Astrocyte (in vitro differentiated cells and primary cell): Measurements from ENCODE around the gene AGPAT3. TPM values are rescaled to one million over a fixed set of nuclear protein-coding genes. Genes with fewer than 3 reads are reported as not detected.

ENCODE experiments used
- DNase-seq: peaks from one replicate; pipeline ENCODE4 v3.0.0-alpha.2; 2010; ENCODE audit warnings: low read depth
- FAIRE-seq: peaks from 2 replicates; lab custom pipeline; 2011; peaks lifted over from hg19 to GRCh38; lab: Jason Lieb, UNC
- H2AFZ ChIP-seq: 2 replicates; pipeline ENCODE4 v1.6.0; 2012; ENCODE audit warnings: low read depth, low read length, inconsistent platforms
- H3K27ac ChIP-seq: 2 replicates; pipeline ENCODE4 v1.5.1; 2011; ENCODE audit warnings: low read depth, low read length, inconsistent platforms
- H3K27me3 ChIP-seq: 2 replicates; pipeline ENCODE4 v1.6.0; 2011; ENCODE audit warnings: low read length, inconsistent platforms; ENCODE audit not compliant: insufficient read depth
- H3K36me3 ChIP-seq: 2 replicates; pipeline ENCODE4 v1.5.1; 2011; ENCODE audit warnings: low read length, inconsistent platforms; ENCODE audit not compliant: insufficient read depth
- H3K4me1 ChIP-seq: 2 replicates; pipeline ENCODE4 v1.5.1; 2011; ENCODE audit warnings: low read length, inconsistent platforms; ENCODE audit not compliant: insufficient read depth
- H3K4me2 ChIP-seq: 2 replicates; pipeline ENCODE4 v1.6.0; 2012; ENCODE audit warnings: low read length, inconsistent platforms
- H3K4me3 ChIP-seq: 2 replicates; pipeline ENCODE4 v1.5.1; 2011; ENCODE audit warnings: low read depth, mild to moderate bottlenecking, low read length, inconsistent platforms; ENCODE audit not compliant: insufficient read depth
- H3K79me2 ChIP-seq: 2 replicates; pipeline ENCODE4 v1.6.0; 2012; ENCODE audit warnings: mild to moderate bottlenecking, low read length, inconsistent platforms; ENCODE audit not compliant: insufficient read depth
- H3K9ac ChIP-seq: 2 replicates; pipeline ENCODE4 v1.6.0; 2012; ENCODE audit warnings: mild to moderate bottlenecking, low read length, inconsistent platforms
- H3K9me3 ChIP-seq: 2 replicates; pipeline ENCODE4 v1.5.1; 2012; ENCODE audit warnings: low read depth, mild to moderate bottlenecking, low read length, inconsistent platforms; ENCODE audit not compliant: insufficient read depth
- H4K20me1 ChIP-seq: 2 replicates; pipeline ENCODE4 v1.6.0; 2012; ENCODE audit warnings: low read length, inconsistent platforms; ENCODE audit not compliant: insufficient read depth
- H3K27ac Mint-ChIP-seq: one replicate; pipeline ENCODE4 v1.8.0; 2021; ENCODE audit warnings: mild to moderate bottlenecking, mixed read lengths; ENCODE audit not compliant: unreplicated experiment
- H3K27me3 Mint-ChIP-seq: one replicate; pipeline ENCODE4 v1.8.0; 2021; ENCODE audit warnings: low read depth, mixed read lengths; ENCODE audit not compliant: unreplicated experiment
- H3K36me3 Mint-ChIP-seq: one replicate; pipeline ENCODE4 v1.8.0; 2021; ENCODE audit warnings: low read depth, mixed read lengths; ENCODE audit not compliant: unreplicated experiment
- H3K4me1 Mint-ChIP-seq: one replicate; pipeline ENCODE4 v1.8.0; 2021; ENCODE audit warnings: low read depth, mixed read lengths; ENCODE audit not compliant: unreplicated experiment
- H3K4me3 Mint-ChIP-seq: one replicate; pipeline ENCODE4 v1.8.0; 2021; ENCODE audit warnings: mild to moderate bottlenecking, moderate library complexity, mixed read lengths; ENCODE audit not compliant: unreplicated experiment
- H3K9me3 Mint-ChIP-seq: one replicate; pipeline ENCODE4 v1.8.0; 2021; ENCODE audit warnings: mild to moderate bottlenecking, mixed read lengths; ENCODE audit not compliant: unreplicated experiment
- EZH2 ChIP-seq: IDR thresholded peaks from 2 replicates; pipeline ENCODE4 v1.6.1; 2012; ENCODE audit warnings: mild to moderate bottlenecking, low read length, inconsistent platforms; ENCODE audit not compliant: insufficient read depth
- total RNA-seq: library from RNA; stranded (reverse); gene quantifications from 2 replicates; pipeline ENCODE4 v1.2.1, GENCODE V29; 2021
- TF ChIP-seq, protein P1 (sequence below): IDR thresholded peaks from 2 replicates; pipeline ENCODE4 v1.5.1; 2011; ENCODE audit warnings: low read depth, mild to moderate bottlenecking, inconsistent platforms, low read length, moderate library complexity; ENCODE audit not compliant: insufficient read depth

The AGPAT3 gene
- total RNA-seq, 1 donor from 2014 or later: 34.7 TPM

DNA sequence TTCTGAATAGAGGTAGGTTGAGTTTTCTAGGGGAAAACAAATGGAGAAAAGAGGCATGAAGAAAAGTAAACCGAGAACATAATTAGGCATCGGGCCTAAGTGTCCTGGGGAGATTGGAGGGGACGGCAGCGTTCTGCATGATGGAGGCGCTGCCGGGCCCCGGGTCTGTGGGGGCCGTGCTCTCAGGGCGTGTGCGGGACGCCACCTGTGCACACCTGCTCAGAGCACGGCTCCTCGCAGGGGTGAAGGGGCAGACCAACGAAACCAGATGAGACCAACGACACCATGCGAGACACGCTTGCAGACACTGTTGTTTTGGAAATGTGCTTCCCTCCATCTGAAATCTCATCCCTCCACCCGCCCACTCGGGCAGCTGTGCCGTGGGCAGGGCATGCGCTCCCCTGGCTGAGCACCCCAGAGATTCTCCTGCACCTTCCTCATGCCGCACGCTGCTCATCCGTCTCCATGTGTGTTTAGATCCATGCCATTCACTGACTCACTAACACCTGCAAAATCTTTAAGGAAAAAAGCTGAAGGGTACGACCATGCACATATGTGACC, 118.9 kb downstream of the AGPAT3 start:
- Mint-ChIP-seq H3K4me3 (no peak overlapping the region), H3K4me1 (peaks cover 17% of the 10 kb centered on the region), H3K36me3 (peaks cover 3% of the 10 kb centered on the region), H3K27me3 (peaks cover 6% of the 10 kb centered on the region), H3K9me3 (peaks cover 2% of the 10 kb centered on the region), H3K27ac (no peak overlapping the region)
- H3K9ac ChIP-seq: no peak overlapping the region
- H3K4me1 ChIP-seq: peaks cover 8% of the 10 kb centered on the region
- no peaks in the 10 kb centered on the region for H3K79me2 ChIP-seq
- no peaks in the 10 kb centered on the region for H3K36me3 ChIP-seq
- no peak for FAIRE-seq
- H4K20me1 ChIP-seq: no peaks in the 10 kb centered on the region
- TF ChIP-seq, protein P1, sequence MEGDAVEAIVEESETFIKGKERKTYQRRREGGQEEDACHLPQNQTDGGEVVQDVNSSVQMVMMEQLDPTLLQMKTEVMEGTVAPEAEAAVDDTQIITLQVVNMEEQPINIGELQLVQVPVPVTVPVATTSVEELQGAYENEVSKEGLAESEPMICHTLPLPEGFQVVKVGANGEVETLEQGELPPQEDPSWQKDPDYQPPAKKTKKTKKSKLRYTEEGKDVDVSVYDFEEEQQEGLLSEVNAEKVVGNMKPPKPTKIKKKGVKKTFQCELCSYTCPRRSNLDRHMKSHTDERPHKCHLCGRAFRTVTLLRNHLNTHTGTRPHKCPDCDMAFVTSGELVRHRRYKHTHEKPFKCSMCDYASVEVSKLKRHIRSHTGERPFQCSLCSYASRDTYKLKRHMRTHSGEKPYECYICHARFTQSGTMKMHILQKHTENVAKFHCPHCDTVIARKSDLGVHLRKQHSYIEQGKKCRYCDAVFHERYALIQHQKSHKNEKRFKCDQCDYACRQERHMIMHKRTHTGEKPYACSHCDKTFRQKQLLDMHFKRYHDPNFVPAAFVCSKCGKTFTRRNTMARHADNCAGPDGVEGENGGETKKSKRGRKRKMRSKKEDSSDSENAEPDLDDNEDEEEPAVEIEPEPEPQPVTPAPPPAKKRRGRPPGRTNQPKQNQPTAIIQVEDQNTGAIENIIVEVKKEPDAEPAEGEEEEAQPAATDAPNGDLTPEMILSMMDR: no peak
- no peak for TF ChIP-seq EZH2
- DNase-seq: no peak
- no peak overlapping the region for H3K4me3 ChIP-seq
- no peak overlapping the region for H3K27ac ChIP-seq
- H3K27me3 ChIP-seq: no peaks in the 10 kb centered on the region
- H3K4me2 ChIP-seq: no peak overlapping the region
- H3K9me3 ChIP-seq: no peaks in the 10 kb centered on the region
- H2AFZ ChIP-seq: no peak overlapping the region

DNA sequence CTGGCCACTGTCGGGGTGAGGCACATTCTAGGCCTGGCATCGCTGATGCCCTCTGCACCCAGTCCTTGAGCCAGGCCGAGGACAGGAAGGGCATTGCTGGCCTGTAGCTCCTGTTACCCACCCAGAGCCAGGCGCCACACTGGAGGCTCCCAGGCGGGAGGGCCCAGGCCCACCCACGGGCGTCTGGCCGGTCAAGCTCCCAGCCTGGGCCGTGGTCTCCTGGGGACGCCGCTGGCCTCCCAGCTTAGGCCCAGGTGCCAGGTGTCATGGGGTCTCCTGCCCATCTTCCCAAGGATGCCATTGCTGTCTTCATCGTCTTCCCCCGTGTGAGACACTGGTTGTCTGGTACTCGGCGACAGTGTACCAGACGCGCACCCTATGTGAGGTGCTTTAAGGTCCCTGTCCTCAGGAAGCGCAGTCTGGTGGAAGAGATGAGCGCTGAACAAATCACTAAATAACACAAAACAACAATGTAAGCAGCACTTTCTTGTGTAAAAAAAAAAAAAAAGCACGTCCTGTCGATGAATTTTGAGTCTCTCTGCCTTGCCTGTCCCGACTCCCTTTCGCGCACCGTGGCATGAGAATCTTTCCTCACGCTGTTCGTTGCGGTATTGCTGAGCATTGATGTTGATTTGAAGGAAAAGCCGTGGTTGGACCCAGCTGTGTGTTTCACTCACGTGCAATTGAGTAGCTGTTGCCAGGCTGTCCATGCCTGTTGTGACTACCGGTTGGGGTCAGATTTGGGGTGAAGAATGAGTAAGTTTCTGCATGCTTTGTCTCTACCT, 120.1 kb downstream of the AGPAT3 start:
- H3K4me3 ChIP-seq: no peak overlapping the region

More for the DNA sequence above, 120.1 kb downstream of the AGPAT3 start:
- H3K9me3 ChIP-seq: no peaks in the 10 kb centered on the region
- H3K36me3 ChIP-seq: no peaks in the 10 kb centered on the region
- peaks cover 6% of the 10 kb centered on the region for H3K27me3 Mint-ChIP-seq
- no peak overlapping the region for H3K27ac Mint-ChIP-seq
- H3K4me1 Mint-ChIP-seq: peaks cover 15% of the 10 kb centered on the region
- TF ChIP-seq EZH2: no peak
- TF ChIP-seq, protein P1: no peak
- no peaks in the 10 kb centered on the region for H3K36me3 Mint-ChIP-seq
- peaks cover 8% of the 10 kb centered on the region for H3K4me1 ChIP-seq
- H3K4me2 ChIP-seq: no peak overlapping the region
- H3K79me2 ChIP-seq: no peaks in the 10 kb centered on the region
- peaks cover 2% of the 10 kb centered on the region for H3K9me3 Mint-ChIP-seq
- H3K27me3 ChIP-seq: no peaks in the 10 kb centered on the region
- DNase-seq: no peak
- no peak overlapping the region for H3K4me3 Mint-ChIP-seq
- H2AFZ ChIP-seq: no peak overlapping the region
- FAIRE-seq: no peak
- H4K20me1 ChIP-seq: no peaks in the 10 kb centered on the region
- H3K27ac ChIP-seq: no peak overlapping the region
- H3K9ac ChIP-seq: no peak overlapping the region
